ENCODE results near the gene SLC38A6.

The SLC38A6 gene

DNA sequence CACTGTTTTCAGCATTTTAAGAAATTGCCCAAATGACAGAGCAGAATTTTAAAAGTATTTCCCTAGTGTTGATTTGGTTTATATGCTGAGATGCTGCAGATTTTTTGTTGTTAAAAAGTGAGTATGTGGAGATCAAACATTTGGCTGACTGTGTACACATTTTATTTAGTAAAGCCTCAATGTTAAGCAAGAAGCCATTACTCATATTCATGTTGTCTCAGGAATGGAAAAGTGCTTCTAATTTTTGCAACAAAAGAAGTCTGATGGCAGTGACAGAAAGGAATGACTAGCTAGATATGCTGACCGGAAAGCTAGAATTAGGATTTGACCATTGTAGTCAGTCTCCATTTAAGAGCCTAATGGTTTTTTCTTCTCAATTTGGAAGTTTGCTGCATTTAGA lies 22.5 kb downstream of the SLC38A6 start:
- Histone ChIP-seq H3K27me3 (ENCODE audit: low read depth, low read length) (no peaks in the 10 kb centered on the region), H3K36me3 (replicated peaks; ENCODE audit: low read depth, low read length) (no peaks in the 10 kb centered on the region), H3K4me3 (ENCODE audit: low read length) (no peak overlapping the region), H4K20me1 (ENCODE audit: insufficient read depth, low read length) (no peaks in the 10 kb centered on the region), H3K9me3 (ENCODE audit: insufficient read depth, low read length) (no peaks in the 10 kb centered on the region), H3K9ac (ENCODE audit: low read length) (no peak overlapping the region), H3K79me2 (ENCODE audit: low read length) (no peaks in the 10 kb centered on the region), H3K27ac (ENCODE audit: low read length) (no peak overlapping the region), H2AFZ (ENCODE audit: low read depth, low read length) (no peak overlapping the region), H3K4me1 (ENCODE audit: low read length) (no peaks in the 10 kb centered on the region), H3K4me2 (ENCODE audit: low read length) (no peak overlapping the region)
- TF ChIP-seq, protein P1, sequence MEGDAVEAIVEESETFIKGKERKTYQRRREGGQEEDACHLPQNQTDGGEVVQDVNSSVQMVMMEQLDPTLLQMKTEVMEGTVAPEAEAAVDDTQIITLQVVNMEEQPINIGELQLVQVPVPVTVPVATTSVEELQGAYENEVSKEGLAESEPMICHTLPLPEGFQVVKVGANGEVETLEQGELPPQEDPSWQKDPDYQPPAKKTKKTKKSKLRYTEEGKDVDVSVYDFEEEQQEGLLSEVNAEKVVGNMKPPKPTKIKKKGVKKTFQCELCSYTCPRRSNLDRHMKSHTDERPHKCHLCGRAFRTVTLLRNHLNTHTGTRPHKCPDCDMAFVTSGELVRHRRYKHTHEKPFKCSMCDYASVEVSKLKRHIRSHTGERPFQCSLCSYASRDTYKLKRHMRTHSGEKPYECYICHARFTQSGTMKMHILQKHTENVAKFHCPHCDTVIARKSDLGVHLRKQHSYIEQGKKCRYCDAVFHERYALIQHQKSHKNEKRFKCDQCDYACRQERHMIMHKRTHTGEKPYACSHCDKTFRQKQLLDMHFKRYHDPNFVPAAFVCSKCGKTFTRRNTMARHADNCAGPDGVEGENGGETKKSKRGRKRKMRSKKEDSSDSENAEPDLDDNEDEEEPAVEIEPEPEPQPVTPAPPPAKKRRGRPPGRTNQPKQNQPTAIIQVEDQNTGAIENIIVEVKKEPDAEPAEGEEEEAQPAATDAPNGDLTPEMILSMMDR (IDR thresholded peaks at IDR 0.05; ENCODE audit: low read depth, low read length): no peak
- TF ChIP-seq EZH2phosphoT487 (IDR thresholded peaks at IDR 0.05; ENCODE audit: low read depth): no peak

DNA sequence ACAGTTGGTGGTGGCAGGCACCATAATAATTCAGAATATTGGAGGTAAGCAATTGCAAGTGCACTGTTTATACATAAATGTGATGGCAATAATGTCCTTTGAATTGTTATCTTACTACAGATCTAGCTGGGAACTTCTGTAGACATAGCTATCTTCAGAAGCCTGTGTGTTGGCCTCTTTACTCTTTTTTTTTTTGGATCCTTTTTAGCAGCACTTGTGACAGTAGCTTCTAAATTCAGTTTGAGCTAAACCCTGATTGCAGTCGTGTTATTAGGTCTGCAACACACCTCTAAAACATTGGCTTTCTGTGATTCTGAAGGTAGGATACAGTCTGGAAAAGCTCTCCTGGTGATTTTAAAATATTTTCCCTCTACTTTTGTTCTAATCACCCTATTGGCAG lies 38.5 kb downstream of the SLC38A6 start:
- Histone ChIP-seq H3K4me2 (ENCODE audit: low read length) (no peak overlapping the region), H3K9ac (ENCODE audit: low read length) (no peak overlapping the region), H3K27me3 (ENCODE audit: low read depth, low read length) (no peaks in the 10 kb centered on the region), H3K4me1 (ENCODE audit: low read length) (no peaks in the 10 kb centered on the region), H3K4me3 (ENCODE audit: low read length) (no peak overlapping the region), H4K20me1 (ENCODE audit: insufficient read depth, low read length) (no peaks in the 10 kb centered on the region), H3K27ac (ENCODE audit: low read length) (no peak overlapping the region), H3K79me2 (ENCODE audit: low read length) (no peaks in the 10 kb centered on the region), H3K36me3 (replicated peaks; ENCODE audit: low read depth, low read length) (no peaks in the 10 kb centered on the region), H2AFZ (ENCODE audit: low read depth, low read length) (no peak overlapping the region), H3K9me3 (ENCODE audit: insufficient read depth, low read length) (no peaks in the 10 kb centered on the region)
- TF ChIP-seq, protein P1 (IDR thresholded peaks at IDR 0.05; ENCODE audit: low read depth, low read length): no peak
- no peak for TF ChIP-seq EZH2phosphoT487 (IDR thresholded peaks at IDR 0.05; ENCODE audit: low read depth)

DNA sequence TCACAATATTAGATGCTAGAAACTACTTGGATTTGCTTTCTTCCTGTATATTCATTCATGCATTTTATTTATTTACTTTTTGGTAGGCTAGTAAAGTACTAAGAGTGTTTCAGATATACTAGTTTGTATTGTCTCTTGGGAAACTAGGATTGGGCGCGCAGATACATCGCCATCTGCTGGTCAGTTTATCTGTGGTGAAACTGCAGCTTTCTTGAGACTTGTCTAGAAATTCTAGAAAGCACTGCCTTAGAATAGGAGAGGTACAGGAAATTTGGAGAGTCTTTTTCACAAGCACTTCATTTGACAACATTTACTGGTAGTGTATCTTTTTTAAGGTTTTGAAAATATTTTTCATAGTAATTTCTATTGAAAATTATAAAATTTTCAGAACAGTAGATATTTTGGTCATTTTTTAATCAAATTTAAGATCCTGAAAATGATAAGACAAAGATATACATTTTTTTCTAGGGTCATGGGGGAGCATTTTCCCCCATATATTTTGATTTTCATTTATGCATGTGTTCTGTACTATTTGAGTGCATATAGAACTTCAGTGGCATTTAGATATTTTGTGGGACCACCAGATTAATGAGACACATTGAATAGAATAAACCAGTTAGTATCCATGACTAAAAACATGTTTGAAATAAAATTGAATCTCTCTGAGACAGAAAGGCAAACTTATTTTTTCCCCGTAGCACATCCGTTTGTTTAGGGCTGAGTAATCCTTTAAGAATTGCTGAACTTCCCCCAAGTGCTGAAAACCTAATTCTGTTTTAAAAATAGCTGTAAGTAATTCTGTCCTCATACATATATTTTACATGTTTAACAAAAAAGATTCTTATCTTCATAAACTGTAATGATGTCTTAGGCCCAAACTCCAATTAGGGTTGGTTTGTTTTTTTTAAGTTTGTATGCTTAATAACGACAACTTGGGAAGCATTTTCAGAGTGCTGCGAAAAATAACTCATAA lies 44.5 kb downstream of the SLC38A6 start:
- Histone ChIP-seq H4K20me1 (ENCODE audit: insufficient read depth, low read length) (no peaks in the 10 kb centered on the region), H3K4me3 (ENCODE audit: low read length) (no peak overlapping the region), H3K36me3 (replicated peaks; ENCODE audit: low read depth, low read length) (no peaks in the 10 kb centered on the region), H3K4me2 (ENCODE audit: low read length) (no peak overlapping the region), H3K9me3 (ENCODE audit: insufficient read depth, low read length) (no peaks in the 10 kb centered on the region), H3K27ac (ENCODE audit: low read length) (no peak overlapping the region), H3K27me3 (ENCODE audit: low read depth, low read length) (no peaks in the 10 kb centered on the region), H3K4me1 (ENCODE audit: low read length) (peaks cover 10% of the 10 kb centered on the region), H3K79me2 (ENCODE audit: low read length) (no peaks in the 10 kb centered on the region), H2AFZ (ENCODE audit: low read depth, low read length) (no peak overlapping the region), H3K9ac (ENCODE audit: low read length) (no peak overlapping the region)
- TF ChIP-seq EZH2phosphoT487 (IDR thresholded peaks at IDR 0.05; ENCODE audit: low read depth): no peak
- TF ChIP-seq, protein P1 (IDR thresholded peaks at IDR 0.05; ENCODE audit: low read depth, low read length): peak; percentile 93

DNA sequence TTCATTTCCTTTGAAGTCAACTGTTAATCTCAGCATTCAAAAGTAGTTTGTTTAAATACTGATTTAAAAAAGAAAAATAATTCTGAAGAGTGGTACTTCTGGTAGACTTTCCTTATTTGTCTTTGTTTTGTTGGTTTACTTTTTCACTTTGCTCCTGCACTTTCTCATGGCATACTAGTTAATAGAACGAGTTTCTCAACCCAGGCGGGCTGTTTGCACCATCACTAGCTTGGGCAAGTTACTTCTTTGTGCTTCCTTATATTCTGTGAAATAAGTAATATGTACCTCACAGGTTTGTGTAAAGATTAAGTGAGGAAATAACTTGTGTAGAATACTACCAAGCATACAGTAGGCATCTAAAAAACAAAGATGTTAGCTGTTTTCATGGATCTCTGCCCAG lies 45.5 kb downstream of the SLC38A6 start:
- Histone ChIP-seq H3K36me3 (replicated peaks; ENCODE audit: low read depth, low read length) (no peaks in the 10 kb centered on the region), H3K27ac (ENCODE audit: low read length) (no peak overlapping the region), H2AFZ (ENCODE audit: low read depth, low read length) (no peak overlapping the region), H3K4me2 (ENCODE audit: low read length) (no peak overlapping the region), H3K9me3 (ENCODE audit: insufficient read depth, low read length) (no peaks in the 10 kb centered on the region), H3K27me3 (ENCODE audit: low read depth, low read length) (no peaks in the 10 kb centered on the region), H3K9ac (ENCODE audit: low read length) (no peak overlapping the region), H4K20me1 (ENCODE audit: insufficient read depth, low read length) (no peaks in the 10 kb centered on the region), H3K4me1 (ENCODE audit: low read length) (peaks cover 10% of the 10 kb centered on the region), H3K4me3 (ENCODE audit: low read length) (no peak overlapping the region), H3K79me2 (ENCODE audit: low read length) (no peaks in the 10 kb centered on the region)
- TF ChIP-seq EZH2phosphoT487 (IDR thresholded peaks at IDR 0.05; ENCODE audit: low read depth): no peak
- TF ChIP-seq, protein P1 (IDR thresholded peaks at IDR 0.05; ENCODE audit: low read depth, low read length): no peak
